HG03039 (cell line): ENCODE measurements around the gene KRTAP3-2.

Source experiments
- ATAC-seq: cut with Tn5 transposase; IDR thresholded peaks from one replicate; pipeline ENCODE4 v1.9.1; 2021; ENCODE audit warnings: mild to moderate bottlenecking, moderate library complexity; ENCODE audit not compliant: unreplicated experiment

KRTAP3-2 gene

DNA sequence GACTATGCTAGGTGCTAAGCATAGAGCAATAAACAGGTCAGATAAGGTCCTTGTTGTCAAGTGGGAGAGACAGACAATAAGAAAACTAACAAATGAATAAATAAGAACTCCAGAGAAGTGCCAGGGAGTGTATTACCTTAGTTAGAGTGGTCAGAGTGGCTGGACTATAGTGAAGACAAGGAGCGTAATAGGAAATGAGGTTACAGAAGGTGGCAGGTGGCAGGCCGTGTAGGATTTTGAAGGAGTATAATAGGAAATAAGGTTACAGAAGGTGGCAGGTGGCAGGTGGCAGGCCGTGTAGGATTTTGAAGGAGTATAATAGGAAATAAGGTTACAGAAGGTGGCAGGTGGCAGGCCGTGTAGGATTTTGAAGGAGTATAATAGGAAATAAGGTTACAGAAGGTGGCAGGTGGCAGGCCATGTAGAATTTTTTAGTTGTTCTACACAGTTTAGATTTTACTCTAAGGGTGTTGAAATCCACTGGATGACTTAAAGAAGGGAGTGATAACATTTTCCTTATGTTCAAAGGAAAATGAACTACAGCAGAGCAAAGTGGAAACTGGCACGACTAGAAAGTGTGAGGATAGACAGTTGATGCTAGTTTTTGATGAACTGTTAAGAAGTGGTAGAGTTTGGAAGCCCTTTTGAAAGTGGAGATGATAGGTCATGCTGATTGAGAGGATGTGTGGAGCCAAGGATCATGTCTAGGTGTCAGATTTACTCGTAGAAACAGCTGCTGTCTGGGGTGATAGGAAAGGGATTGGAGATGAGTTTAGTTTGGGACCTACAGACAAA is 12.8 kb upstream of the KRTAP3-2 start:
- ATAC-seq, result no peak

DNA sequence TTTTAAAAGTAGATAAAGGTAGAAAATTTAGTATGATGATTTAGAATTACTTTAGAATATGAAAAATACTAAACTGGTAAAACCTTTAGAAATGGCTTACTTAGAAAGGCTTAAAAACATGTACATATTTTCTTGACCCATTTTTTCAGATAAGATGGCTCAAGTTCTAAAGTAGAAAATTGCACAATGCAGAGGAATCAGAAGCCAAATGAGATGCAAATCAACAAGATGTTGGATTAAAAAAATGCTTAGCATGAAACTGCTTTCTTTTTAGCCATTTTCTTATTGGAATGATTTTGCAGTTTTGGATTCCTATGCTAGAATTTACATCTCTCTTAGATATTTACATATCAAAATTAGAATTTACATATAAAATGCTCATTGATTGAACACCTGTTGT is 10.7 kb upstream of the KRTAP3-2 start:
- ATAC-seq, result no peak

DNA sequence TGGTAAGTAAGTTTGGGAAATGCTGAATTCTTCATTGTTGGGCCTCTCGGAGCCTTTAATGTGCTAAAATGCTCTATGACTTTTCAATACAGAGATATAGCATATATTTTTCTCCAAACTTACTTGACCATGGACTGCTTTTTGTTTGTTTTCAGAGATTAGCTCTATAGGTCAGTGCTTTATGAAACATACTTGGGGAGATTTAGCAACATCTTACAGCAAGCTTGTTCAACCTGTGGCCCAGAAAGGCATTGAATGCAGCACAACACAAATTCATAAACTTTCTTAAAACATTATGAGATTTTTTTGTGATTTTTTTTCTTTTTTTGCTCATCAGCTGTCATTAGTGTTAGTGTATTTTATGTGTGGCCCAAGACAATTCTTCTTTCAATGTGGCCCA is 10.2 kb upstream of the KRTAP3-2 start:
- ATAC-seq, result no peak

DNA sequence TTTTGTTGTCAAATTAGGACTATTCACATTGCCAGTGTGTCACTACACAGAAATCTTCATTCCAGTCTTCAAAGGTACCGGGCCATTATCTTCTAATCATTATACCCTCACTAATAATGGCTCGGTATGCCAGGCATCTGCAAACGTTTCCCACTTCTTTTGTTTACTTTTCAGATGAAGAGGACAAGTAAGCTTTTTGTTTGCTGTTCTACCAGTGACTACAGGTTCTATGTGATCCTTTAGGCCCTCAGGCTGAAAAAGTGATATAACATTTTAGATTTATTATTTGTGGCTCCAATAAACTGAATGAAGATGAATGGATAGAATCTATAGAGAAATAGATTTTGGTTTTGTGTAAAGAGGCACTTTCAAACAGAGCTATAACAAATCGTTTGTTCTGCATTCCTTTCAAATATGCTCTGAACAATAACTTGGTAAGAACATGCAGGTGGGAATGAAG is 9.6 kb upstream of the KRTAP3-2 start:
- no peak for ATAC-seq

DNA sequence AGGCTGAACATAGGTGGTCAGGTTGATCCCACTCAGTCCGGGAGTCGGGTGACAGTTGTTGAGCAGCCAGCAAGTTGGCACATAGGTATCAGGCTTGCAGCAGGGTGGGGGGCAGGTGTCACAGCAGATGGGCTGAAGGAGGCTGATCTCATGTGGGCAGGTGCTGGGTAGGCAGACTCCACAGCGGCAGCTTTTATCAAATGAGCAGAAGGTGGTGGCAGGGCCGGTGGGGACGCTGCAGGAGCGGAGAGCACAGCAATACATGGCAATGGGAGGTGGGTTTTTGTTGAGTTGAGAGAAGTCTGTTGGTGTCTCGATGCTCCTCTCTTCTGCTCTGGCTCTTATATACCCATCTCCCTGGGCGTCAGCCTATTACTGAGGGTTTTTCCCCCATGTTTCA is 9.1 kb upstream of the KRTAP3-2 start, which contains the start of gene KRTAP3-1:
Gene KRTAP3-1 (minus strand): TSS at position 318 of the 400 bp plus-strand sequence. CDS start 54 bp downstream, at position 264.
- ATAC-seq, result no peak

DNA sequence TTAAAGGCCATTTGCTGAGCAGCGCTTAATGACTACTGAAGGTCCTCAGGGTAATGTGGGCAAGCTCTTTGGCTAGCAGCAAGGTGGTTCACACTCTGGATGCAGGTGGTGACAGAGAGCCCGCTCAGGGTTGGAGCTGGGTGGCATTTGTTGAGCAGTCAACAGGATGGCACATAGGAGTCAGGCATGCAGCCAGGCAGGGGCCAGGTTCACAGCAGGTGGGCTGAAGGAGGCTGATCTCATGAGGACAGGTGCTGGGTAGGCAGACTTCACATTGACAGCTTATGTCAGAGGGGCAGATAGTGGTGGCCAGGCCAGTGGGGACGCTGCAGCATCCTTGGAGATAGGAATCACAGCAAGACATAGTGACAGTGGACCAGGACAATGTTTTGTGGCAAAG is 4.7 kb upstream of the KRTAP3-2 start:
- no peak for ATAC-seq

DNA sequence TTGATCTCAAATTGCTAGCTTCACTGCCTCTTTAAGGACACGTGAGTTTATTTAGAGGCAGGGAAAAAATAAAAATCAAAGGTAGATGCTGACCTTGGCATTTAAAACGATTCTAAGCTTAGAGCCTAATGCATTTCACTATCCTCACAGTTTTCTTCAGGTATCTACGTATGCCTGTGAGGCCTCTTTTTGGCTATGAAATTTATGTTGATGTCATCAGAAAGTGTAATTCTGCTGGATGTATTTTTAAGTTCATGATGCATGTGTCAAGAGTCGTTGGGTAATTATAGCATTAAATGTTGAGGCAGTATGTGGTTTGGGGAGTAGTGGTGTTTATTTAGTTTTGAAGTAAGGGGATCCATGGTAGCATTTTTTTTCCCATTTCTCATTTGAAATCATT is 4.2 kb upstream of the KRTAP3-2 start:
- no peak for ATAC-seq

DNA sequence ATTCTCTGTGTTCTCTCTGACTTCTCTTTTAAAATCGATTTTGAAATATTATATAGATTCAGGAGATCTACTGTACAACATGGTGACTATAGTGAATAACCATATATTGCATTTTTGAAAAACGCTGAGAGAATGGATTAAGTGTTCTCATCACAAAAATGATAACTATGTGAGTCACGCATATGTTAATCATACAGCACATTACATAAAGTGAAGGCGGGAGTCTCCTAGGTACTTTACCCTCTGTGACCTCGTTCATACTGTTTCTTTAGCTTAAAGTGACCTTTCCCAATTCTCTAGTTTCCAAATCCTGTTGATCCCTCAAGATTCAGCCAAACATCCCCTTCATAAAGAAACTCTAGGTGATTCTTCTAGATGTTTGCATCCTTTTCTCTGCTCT is 3.1 kb upstream of the KRTAP3-2 start:
- no peak for ATAC-seq

DNA sequence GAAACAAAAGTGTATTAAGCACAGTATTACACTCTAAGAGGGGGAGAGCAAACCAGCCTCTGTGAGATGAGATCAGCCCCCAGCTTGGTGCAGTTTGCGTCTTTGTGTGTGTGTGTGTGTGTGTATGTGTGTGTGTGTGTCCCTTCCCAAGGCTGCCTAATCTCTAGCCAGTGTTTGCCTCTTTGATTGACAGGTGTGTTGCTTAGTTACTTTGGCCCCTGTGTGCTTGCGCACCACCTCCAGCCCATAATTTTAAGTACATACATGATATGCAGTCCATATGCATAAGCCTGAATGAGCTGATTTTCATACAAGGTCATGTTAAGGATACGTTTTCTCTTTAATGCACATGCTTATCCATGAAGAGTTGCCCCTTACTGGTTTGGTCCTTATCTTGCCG is 2.1 kb upstream of the KRTAP3-2 start:
- no peak for ATAC-seq

DNA sequence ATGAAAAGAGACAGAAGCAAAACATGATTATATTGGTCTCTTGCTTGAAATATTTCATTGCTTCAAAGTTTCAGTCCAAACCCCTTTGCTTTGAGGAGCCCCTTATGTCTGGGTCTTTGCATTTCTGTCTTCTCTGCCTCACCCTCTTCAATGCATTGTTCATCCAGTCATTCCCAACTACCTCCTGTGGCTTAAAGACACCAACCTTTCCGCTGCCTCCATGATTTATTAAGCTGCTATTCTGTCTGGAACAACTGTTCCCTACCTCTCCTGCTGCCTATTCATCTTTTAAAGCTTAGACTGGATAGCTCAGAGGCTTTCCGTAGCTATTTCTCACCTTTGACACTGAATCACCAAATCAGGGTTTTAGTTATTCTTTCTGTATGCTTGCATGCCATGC is 2.3 kb downstream of the KRTAP3-2 start:
- ATAC-seq, result no peak

DNA sequence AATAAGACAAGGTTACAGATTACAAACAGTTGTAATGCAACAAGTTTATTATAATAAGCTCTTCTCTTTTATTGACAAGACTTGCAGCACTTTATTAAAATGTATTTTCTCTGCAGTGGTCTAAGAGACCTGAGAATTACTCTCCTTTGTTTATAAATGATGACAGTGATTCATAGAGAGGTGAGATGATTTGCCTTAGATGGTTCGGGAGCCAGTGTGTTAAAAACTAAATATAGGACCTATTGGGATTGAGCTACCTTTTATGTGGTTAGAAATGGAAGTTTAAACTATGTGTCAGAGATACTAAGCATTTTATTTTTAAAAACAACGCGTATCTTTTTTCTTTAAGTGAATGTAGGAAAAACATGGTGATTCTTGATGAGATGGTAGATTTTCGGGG is 2.9 kb downstream of the KRTAP3-2 start:
- ATAC-seq, result no peak

DNA sequence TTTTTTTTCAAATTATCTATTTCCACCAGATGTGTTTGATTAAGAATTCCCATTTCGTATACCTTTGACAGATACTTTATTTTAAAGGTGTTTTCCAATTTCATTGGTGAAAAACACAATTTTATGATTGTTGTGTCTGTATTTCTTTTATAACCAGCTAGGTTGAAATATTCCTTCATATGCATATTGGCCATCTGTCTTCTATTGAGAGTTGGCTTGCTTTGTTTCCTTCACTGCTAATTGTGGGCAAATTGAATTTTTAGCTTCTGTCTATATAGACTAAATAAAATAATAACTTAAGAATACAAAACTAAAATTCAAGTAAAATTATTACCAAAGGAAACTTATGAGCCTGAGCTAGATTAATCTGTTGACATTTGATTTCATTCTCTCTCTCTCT is 4.6 kb downstream of the KRTAP3-2 start:
- ATAC-seq, result no peak

DNA sequence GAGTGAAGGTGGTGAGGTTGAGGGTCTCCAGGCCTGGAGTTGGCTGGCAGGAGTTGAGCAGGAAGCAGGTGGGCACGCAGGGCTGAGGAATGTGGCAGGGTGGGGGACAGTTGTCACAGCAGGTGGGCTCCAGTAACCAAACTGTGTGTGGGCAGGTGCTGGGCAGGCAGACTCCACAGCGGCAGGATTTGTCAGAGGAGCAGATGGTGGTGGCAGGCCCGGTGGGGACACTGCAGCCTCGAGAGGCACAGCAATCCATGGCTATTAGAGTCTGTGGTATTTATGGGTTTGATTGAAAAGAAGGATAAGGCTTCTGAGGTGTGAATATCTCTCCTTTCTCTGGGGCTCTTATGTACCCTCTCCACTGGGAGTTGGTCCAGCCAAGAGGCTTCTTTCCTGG is 5.9 kb downstream of the KRTAP3-2 start, which contains the start of gene KRTAP3-3:
Gene KRTAP3-3 (minus strand): TSS at position 326 of the 400 bp plus-strand sequence. CDS start 67 bp downstream, at position 259.
- no peak for ATAC-seq

DNA sequence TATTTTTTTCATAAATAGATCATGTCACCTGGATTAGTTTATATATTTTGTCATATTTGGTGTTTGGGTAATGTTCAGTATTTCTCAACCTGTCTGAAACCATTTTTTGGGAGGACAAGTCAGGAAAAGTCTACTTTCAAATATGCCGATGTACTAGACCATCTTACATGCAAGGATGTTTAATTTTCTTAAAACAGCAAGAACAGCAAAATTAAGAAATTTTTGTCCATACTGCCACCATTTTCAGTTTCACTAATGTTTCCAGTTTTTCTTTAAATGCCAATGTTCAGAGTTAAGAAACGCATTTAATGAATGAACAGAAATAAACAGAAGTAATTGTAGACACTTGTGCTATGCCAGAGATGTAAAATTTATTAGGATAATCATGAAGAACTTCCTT is 6.6 kb downstream of the KRTAP3-2 start:
- no peak for ATAC-seq

DNA sequence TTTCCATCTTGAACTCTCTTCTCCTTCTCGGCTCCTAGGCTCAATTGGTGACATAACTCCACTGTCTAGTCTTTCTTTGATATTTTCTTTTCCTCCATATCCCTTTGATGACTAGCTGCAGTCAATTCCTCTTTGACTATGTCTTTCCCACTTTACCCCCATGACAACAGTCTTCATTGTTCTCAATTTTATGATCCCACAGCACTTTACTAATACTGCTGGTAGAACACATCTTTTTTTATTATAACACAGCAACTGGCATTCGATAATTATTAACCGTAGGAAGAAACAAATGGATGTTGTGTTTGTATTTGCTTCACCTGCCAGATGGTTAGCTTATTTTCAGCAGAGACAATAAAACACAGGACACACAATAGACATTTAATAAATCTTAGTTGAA is 7.0 kb downstream of the KRTAP3-2 start:
- no peak for ATAC-seq

DNA sequence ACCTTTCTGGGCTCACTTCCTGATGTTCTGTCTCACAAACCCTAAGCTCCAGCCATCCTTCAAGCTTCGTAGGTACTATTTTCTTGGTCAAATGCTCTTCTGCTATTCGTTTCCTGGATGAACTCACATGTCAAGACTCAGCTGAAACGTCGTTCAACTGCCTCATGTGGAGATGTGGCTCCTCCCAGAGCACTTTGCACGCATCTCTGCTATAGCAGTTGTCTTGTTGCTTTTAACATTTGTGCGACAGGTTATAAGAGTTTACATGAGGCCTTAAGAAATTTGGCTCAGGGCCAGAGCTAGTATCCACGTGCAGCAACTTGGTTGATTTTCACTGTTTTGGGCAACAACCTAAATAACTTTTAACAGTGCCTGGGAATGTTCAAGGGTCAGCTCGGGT is 12.8 kb downstream of the KRTAP3-2 start:
- ATAC-seq, result no peak

DNA sequence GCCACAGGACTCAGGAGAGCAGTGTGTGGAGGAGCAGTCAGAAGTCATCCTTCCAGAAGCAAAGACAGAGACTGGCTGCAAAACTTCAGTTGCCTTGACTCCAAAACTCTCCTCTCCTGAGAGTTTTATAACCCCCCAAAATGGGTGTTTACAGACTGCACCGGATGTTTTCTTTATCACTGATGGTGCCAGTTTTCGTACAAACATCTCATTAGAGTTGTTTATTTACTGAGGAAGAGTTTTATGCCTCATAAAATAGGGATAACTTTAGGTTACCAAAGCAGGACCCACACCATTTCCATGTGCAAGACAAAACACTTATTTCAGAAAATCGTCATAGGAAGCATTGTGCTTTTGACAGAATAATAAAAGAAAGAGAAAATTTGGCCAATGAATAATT is 15.5 kb downstream of the KRTAP3-2 start, which contains the start of gene KRT40:
Gene KRT40 (minus strand): TSS at position 101 of the 400 bp plus-strand sequence. CDS start 53 bp downstream, at position 48.
- ATAC-seq, result no peak

DNA sequence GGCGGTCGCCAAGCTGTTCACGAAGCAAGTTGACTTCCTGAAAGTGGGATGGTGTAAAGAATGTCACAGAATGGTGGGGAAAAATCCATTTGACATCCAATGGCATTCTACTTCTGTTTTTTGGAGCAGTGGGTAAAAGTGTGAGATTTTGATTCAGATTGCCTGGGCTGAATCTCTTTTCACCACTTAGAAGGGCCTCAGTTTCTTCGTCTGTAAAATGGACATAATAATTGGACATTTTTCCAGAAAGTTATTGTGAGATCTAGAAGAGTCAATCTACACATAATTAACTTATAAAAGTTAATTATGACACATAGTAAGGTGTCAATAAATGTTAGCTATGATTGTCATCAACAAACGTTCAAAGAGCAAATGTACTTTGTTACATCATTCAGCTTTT is 18.6 kb downstream of the KRTAP3-2 start:
- no peak for ATAC-seq

DNA sequence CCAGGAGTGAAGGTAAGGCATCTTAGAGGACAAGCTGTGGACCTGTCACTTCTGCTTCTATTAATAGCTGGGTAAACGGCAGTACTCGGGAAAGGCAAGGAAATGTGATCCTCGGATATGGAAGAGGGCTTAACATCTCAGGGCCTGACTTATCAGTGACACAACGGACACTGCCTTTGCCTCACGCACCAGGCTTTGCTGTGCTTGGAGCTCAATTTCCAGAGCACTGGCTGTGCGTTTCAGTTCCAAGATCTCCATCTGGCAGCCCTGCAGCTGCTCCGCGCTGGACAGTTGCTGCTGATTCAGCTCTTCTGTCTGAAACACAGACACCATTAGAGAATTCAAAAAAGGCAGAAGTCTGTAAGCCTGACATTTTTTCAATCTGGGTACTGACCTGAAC is 19.1 kb downstream of the KRTAP3-2 start:
- no peak for ATAC-seq

DNA sequence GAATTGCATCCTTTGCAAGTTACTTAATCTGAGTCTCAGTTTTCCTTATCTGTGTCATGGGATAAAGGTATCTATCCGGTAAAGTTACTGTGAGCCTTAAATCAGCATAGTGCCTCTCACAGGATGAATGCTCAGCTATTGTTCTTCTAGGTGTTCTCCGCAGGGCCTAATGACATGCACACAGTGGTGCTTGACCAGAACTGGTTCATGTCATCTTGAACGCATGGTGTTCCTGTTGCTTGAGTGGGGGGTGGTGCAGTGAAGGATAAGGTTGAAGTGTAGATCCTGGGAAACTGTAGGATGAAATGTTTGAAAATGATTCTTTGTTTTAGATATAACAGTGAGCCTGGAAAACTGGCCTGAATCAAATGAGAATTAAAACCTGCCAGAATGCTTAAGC is 19.6 kb downstream of the KRTAP3-2 start:
- no peak for ATAC-seq

DNA sequence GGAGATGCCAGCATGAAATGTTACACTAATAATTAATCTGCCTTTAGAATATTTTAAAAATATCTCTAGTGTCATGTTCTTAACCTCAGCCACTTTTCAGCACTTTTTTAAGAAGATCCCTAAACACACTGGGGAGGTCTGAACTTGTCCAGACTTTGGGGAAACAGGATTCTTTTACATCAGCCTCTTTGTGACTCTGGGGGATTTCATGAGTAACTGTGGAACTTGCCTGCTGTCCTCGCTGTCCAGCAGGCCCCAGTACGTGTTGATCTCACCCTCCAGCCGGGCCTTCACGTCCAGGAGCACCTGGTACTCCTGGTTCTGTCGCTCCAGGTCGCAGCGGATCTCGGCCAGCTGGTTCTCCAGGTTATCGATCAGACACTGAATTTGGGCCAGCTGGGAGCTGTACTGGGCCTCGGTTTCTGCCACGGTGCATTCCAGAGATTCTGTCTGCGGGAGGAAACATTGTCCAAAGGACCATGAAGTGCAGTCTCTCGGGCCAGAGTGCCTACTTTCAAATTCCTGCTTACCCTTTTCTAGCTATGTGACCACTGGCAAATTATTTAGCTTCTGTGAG is 21.0 kb downstream of the KRTAP3-2 start:
- ATAC-seq, result no peak

DNA sequence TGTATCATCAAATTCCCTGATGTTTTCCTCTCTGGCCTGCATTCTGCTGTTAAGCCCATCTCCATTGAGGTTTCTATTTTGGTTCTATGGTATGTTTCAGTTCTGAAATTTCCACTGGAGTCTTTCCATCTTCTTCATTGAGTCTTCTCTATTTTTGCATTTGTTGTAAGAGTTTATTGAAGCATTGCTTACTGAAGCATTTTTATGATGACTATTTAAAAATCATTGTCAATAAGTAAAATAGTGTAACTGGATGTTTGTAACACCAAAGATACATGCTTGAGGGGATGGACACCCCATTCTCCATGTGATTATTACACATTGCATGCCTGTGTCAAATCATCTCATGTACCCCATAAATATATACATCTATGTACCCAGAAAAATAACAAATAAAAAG is 24.2 kb downstream of the KRTAP3-2 start:
- ATAC-seq, result no peak
